ENCODE measurements around the gene TKT. TPM values are rescaled to one million over a fixed set of nuclear protein-coding genes. Genes with fewer than 3 reads are reported as not detected.

Gene TKT
- polyA plus RNA-seq, 1 donor from 2014 or later: 194 TPM

DNA sequence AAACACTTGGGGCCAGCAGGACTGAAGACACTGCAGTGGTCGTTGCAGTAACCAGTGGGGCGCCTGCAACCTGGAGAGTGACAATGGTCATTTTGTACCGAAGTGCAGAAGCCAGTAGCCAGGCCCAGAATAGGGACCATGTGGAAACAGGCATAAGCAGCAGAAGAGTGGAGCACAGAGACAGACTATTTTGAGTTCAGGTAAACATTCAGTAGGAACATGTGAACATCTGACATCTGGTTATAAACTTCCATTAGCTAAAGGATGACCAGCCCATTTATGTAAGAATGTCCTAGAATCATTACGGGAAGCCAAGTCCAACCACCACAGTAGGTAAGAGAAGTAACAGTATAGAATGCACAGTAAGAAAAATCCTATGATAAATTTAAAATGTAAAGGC lies 32.4 kb upstream of the TKT start:
- Histone ChIP-seq H3K9me3 (ENCODE audit: low read length) (no peaks in the 10 kb centered on the region), H3K4me3 (ENCODE audit: low read length) (no peak overlapping the region), H3K27ac (ENCODE audit: low read length) (no peak overlapping the region), H3K27me3 (ENCODE audit: insufficient read depth, low read depth, low read length) (no peaks in the 10 kb centered on the region), H3K4me2 (ENCODE audit: low read length) (no peak overlapping the region), H4K20me1 (ENCODE audit: insufficient read depth) (no peaks in the 10 kb centered on the region), H3K9me2 (ENCODE audit: insufficient read depth, low read length) (no peaks in the 10 kb centered on the region), H3K79me2 (replicated peaks; ENCODE audit: insufficient read depth, low read length) (no peaks in the 10 kb centered on the region), H3K36me3 (ENCODE audit: insufficient read depth, low read length) (peaks cover 15% of the 10 kb centered on the region), H3K9ac (ENCODE audit: low read length) (no peak overlapping the region), H2AFZ (ENCODE audit: low read depth, low read length) (no peak overlapping the region), H3F3A (ENCODE audit: insufficient read depth, low read length, poor library complexity, severe bottlenecking) (no peaks in the 10 kb centered on the region)
- TF ChIP-seq, protein P1, sequence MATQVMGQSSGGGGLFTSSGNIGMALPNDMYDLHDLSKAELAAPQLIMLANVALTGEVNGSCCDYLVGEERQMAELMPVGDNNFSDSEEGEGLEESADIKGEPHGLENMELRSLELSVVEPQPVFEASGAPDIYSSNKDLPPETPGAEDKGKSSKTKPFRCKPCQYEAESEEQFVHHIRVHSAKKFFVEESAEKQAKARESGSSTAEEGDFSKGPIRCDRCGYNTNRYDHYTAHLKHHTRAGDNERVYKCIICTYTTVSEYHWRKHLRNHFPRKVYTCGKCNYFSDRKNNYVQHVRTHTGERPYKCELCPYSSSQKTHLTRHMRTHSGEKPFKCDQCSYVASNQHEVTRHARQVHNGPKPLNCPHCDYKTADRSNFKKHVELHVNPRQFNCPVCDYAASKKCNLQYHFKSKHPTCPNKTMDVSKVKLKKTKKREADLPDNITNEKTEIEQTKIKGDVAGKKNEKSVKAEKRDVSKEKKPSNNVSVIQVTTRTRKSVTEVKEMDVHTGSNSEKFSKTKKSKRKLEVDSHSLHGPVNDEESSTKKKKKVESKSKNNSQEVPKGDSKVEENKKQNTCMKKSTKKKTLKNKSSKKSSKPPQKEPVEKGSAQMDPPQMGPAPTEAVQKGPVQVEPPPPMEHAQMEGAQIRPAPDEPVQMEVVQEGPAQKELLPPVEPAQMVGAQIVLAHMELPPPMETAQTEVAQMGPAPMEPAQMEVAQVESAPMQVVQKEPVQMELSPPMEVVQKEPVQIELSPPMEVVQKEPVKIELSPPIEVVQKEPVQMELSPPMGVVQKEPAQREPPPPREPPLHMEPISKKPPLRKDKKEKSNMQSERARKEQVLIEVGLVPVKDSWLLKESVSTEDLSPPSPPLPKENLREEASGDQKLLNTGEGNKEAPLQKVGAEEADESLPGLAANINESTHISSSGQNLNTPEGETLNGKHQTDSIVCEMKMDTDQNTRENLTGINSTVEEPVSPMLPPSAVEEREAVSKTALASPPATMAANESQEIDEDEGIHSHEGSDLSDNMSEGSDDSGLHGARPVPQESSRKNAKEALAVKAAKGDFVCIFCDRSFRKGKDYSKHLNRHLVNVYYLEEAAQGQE (IDR thresholded peaks at IDR 0.05; ENCODE audit: borderline replicate concordance): no peak
- TF ChIP-seq EP300 (conservative IDR thresholded peaks at IDR 0.05; ENCODE audit: poor library complexity, severe bottlenecking) (no peak), RAD21 (conservative IDR thresholded peaks at IDR 0.05) (no peak), TAF1 (IDR thresholded peaks at IDR 0.05; ENCODE audit: low read depth) (no peak), POLR2AphosphoS5 (IDR thresholded peaks at IDR 0.05) (no peak), EZH2 (IDR thresholded peaks at IDR 0.05; ENCODE audit: borderline replicate concordance, insufficient read depth, low read length, poor library complexity, severe bottlenecking) (no peak), SMC3 (conservative IDR thresholded peaks at IDR 0.05; ENCODE audit: poor library complexity) (no peak), MXI1 (conservative IDR thresholded peaks at IDR 0.05; ENCODE audit: poor library complexity, severe bottlenecking) (no peak)
- TF ChIP-seq, protein P2, sequence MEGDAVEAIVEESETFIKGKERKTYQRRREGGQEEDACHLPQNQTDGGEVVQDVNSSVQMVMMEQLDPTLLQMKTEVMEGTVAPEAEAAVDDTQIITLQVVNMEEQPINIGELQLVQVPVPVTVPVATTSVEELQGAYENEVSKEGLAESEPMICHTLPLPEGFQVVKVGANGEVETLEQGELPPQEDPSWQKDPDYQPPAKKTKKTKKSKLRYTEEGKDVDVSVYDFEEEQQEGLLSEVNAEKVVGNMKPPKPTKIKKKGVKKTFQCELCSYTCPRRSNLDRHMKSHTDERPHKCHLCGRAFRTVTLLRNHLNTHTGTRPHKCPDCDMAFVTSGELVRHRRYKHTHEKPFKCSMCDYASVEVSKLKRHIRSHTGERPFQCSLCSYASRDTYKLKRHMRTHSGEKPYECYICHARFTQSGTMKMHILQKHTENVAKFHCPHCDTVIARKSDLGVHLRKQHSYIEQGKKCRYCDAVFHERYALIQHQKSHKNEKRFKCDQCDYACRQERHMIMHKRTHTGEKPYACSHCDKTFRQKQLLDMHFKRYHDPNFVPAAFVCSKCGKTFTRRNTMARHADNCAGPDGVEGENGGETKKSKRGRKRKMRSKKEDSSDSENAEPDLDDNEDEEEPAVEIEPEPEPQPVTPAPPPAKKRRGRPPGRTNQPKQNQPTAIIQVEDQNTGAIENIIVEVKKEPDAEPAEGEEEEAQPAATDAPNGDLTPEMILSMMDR (IDR thresholded peaks at IDR 0.05; ENCODE audit: poor library complexity, severe bottlenecking): no peak

DNA sequence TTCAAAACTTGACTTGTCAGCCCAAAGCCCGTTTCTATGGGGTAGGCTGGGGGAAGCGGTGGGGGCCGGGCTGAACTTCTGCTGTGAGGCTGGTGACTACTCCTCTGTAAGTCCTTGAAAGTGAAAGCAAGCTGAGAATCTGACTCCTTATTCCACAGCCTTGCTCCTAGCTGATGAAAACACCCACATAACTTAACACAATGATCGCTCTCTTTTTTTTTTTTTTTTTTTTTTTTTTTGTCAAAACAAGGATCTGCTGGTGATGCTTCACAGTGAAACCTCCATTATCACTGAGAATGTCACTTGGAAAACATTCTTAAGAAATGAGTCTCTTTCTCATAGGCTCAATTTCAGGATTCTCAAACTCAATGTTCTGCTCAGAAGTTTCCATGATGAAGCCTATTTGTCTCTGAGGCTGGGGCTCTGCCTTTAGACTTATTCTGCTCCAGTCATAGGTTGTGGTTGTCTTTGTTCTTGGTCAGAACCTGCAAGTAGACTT lies 31.4 kb upstream of the TKT start:
- no peak overlapping the region for H3K9ac ChIP-seq (ENCODE audit: low read length)
- H2AFZ ChIP-seq (ENCODE audit: low read depth, low read length): no peak overlapping the region
- H3K79me2 ChIP-seq (replicated peaks; ENCODE audit: insufficient read depth, low read length): no peaks in the 10 kb centered on the region
- H3K4me2 ChIP-seq (ENCODE audit: low read length): no peak overlapping the region
- no peaks in the 10 kb centered on the region for H3K9me2 ChIP-seq (ENCODE audit: insufficient read depth, low read length)
- H3K4me3 ChIP-seq (ENCODE audit: low read length): no peak overlapping the region
- H3K27ac ChIP-seq (ENCODE audit: low read length): no peak overlapping the region
- no peaks in the 10 kb centered on the region for H3F3A ChIP-seq (ENCODE audit: insufficient read depth, low read length, poor library complexity, severe bottlenecking)
- peaks cover 15% of the 10 kb centered on the region for H3K36me3 ChIP-seq (ENCODE audit: insufficient read depth, low read length)
- no peaks in the 10 kb centered on the region for H3K27me3 ChIP-seq (ENCODE audit: insufficient read depth, low read depth, low read length)
- H4K20me1 ChIP-seq (ENCODE audit: insufficient read depth): no peaks in the 10 kb centered on the region
- H3K9me3 ChIP-seq (ENCODE audit: low read length): no peaks in the 10 kb centered on the region
- no peak for TF ChIP-seq TAF1 (IDR thresholded peaks at IDR 0.05; ENCODE audit: low read depth)
- TF ChIP-seq MXI1 (conservative IDR thresholded peaks at IDR 0.05; ENCODE audit: poor library complexity, severe bottlenecking): no peak
- TF ChIP-seq, protein P2 (IDR thresholded peaks at IDR 0.05; ENCODE audit: poor library complexity, severe bottlenecking): no peak
- no peak for TF ChIP-seq EP300 (conservative IDR thresholded peaks at IDR 0.05; ENCODE audit: poor library complexity, severe bottlenecking)
- TF ChIP-seq POLR2AphosphoS5 (IDR thresholded peaks at IDR 0.05): no peak
- TF ChIP-seq, protein P1 (IDR thresholded peaks at IDR 0.05; ENCODE audit: borderline replicate concordance): no peak
- TF ChIP-seq RAD21 (conservative IDR thresholded peaks at IDR 0.05): no peak
- no peak for TF ChIP-seq EZH2 (IDR thresholded peaks at IDR 0.05; ENCODE audit: borderline replicate concordance, insufficient read depth, low read length, poor library complexity, severe bottlenecking)
- TF ChIP-seq SMC3 (conservative IDR thresholded peaks at IDR 0.05; ENCODE audit: poor library complexity): no peak

All from neural cell (in vitro differentiated cells).